GM21825 (cell line): Measurements from ENCODE around the gene TTC32.

ENCODE experiments used
- ATAC-seq: cut with Tn5 transposase; IDR thresholded peaks from one replicate; pipeline ENCODE4 v1.9.1; 2021; ENCODE audit warnings: mild to moderate bottlenecking, moderate library complexity; ENCODE audit not compliant: unreplicated experiment

The TTC32 gene

GRCh38 chr2:19878268-19879046, 23.3 kb downstream of the TTC32 start:
- no peak for ATAC-seq

GRCh38 chr2:19876751-19877150, 25.0 kb downstream of the TTC32 start:
- no peak for ATAC-seq

- ATAC-seq = no peak
These were observed 26.5 kb downstream of the TTC32 start for GRCh38 chr2:19875280-19875679.

- no peak for ATAC-seq
These were observed 27.1 kb downstream of the TTC32 start for GRCh38 chr2:19874726-19875125.

GRCh38 chr2:19873014-19873413, 28.8 kb downstream of the TTC32 start:
- no peak for ATAC-seq

- no peak for ATAC-seq
These were observed 29.5 kb downstream of the TTC32 start for GRCh38 chr2:19872302-19872701.

DNA sequence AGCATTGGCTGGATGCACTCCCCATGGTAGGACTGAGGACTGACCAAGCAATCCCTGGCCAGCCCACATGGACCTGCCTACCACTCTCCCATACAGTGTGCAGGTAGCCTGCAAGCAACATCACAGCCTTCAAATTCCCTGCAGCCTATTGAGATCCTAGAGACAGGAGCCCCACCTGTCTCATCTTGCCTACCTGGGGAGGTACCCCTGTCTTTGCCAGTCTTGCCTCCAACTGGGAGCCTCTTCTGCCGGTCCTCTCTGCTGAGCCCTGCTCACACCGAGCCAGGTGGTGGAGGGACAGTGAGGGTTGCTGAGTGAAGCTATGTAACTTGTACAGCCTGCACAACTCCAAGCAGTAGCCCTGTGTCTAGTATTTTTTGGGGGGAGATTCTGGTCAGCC, 29.9 kb downstream of the TTC32 start:
- no peak for ATAC-seq

DNA sequence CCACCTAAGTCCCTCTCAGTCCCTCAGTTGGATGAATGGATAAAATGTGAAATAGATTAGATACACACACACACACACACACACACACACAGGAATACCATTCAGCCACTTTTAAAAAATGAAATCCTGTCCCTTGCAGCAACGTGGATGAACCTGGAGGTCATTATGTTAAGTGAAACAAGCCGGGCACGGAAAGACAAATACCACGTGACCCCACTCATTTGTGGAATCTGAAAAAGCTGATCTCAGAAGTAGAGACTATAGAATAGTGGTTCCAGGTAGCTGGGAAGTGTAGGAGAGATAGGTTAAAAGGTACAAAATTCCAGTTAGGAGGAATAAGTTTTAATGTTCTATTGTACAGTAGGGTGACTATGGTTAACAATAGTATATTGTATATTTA, 31.0 kb downstream of the TTC32 start:
- ATAC-seq = no peak

GRCh38 chr2:19868701-19869580, 32.8 kb downstream of the TTC32 start:
- ATAC-seq = peak; percentile 72

DNA sequence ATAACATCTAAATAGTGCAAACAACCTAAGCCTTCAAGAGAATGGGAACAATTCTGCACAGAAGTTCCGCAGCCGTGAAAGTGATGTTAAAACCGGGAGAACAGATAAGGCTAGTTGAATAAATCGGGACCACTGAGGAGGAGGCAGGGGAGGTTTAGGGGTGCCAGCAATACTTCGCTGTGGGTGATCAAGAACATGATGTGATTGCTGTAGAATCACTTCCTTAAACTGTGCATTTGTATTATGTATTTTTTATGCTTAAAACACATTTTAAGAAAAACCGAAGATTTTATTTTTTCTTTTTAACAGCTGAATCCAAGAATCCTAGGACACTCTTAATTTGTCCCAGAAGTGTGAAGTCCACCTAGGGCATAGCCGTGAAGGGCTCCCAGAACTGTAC, 33.6 kb downstream of the TTC32 start:
- ATAC-seq = no peak

DNA sequence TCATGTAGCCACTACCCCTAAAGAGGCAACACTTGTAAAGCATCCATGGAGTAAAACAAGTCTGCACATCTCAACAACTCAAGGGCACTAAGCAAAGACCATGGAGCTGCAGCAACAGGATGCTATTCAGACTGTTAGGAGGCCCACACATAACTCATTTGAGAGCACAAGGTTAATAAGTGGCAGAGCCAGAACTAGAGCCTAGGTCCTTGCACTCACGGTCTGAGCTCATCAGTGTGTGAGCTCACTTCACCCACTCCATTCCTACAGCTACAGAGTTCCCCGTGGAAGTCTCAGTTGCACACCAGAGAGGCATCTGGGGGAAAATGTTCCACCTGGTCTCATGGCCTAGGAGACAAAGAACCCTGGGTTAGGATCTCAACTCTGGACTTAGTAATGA, 35.0 kb downstream of the TTC32 start:
- peak; percentile 44 for ATAC-seq

DNA sequence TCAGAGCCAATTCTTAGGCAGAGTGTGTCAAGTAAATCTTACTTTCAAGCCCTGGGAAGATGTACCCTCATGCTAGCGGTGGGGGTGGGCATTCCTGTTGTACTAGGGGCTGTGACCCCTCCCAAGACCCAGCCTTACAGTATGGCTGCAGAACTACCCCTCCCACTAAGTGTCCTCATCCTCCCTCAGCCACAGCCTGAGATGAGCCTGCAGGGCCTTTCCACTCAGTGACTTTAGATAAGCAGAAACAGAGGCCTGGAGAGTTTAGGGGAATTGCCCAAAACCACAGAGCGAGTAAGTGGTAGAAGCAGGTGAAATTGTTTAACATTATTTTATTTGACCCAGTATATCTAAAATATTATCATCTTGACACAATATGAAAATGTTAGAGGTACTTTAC, 36.6 kb downstream of the TTC32 start:
- no peak for ATAC-seq

- ATAC-seq = no peak
These were observed 37.4 kb downstream of the TTC32 start for GRCh38 chr2:19864381-19864780.

DNA sequence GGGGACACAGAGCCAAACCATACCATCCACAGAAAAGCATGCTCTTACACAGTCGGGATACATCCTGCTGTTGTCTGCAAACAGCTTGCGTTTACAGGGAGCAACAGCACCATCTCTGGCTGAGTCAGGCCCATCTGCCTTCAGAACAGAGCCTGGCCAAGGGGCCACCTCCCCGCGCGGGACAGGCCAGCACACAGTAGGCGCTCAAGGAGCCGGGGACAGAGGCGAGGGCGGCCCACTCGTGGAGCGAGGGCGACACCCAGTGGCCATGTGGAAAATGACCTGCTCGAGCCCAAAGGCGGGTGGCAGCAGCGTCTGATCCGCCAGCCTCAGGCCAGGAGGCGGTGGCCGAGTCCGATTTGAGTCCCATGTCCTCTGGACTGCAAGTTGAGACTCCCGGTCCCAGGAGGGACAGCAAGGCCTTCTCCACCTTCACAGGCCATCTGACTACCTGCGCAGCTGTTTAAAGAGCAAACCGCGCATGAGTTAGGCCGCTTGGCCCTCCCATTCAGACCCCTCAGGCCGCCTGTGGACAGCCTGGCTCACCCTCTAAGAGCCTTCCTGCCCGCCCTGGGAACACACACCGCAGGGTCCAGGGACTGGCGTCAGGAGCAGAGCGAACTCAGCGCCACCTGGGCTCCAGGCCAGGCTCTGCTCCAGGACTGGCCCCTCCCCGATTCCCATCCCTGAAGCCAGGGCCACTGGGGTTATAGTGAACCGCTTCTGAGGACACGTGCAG, 38.3 kb downstream of the TTC32 start:
- ATAC-seq = peak; percentile 61

DNA sequence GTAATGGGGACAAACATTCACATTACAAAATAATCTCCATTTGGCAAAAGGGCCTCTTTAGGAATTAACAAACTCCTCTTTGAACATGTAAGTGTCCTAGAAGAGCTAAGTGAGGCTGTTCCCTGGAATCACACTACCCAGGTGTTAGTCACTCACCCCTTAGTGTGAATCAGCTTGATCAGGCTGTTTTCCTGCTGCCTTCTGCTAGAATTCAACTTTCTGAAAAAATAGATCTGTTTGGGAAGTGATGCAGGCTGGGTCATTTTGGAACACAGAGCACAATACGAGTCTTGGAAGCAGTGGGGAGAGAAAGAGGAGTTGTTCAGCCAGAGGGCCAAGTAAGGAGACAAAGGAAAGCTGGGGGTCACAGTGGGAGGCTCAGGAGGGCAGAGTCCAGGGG, 40.0 kb downstream of the TTC32 start:
- ATAC-seq = no peak

GRCh38 chr2:19860022-19860421, 41.8 kb downstream of the TTC32 start:
- no peak for ATAC-seq

DNA sequence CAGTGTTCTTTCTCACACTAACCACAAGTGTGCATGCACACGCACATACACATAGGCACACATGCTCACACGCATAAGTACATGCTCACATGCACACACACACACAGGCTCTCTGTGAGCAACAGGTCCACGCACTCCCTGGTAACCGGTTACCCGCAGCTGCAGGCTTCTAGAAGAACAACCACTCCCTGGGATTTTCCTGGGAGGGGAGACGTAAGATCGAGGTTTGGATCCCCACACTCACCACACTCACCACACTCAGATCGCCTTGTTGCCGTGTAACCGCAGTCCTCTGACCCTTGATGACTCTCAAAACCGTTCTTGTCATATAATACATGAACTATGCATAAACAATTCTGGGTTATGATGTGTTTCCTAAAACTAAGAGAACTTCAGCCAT, 42.2 kb downstream of the TTC32 start:
- ATAC-seq = no peak

DNA sequence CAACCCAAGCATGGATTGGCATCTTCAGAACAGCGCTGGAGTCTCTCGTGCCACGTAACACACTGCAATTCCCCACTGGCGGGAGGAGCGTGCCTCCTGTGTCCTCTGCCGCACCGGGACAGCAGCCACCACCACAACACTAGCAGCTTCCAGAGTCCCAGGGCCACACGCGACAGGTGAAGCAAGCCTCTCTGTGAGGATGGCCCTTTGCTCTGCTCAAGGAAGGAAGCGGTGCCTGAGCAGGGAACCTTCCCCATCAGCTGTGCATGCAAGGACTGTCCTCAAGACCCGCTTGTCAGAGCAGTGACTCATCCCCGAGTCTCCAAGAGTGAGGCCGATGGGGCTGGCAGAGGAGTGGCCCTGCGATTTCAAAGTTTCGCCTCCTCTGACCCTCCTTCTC, 44.0 kb downstream of the TTC32 start:
- ATAC-seq = no peak

- no peak for ATAC-seq
These were observed 44.7 kb downstream of the TTC32 start for GRCh38 chr2:19857100-19857499.

GRCh38 chr2:19855542-19856431, 46.0 kb downstream of the TTC32 start:
- ATAC-seq = no peak
